Breast epithelium (tissue), 4 donors: ENCODE measurements around the gene TTLL12. TPM values are rescaled to one million over a fixed set of nuclear protein-coding genes. Genes with fewer than 3 reads are reported as not detected.
A peak's percentile ranks its signal among the peaks of the same experiment; 100 is the strongest.

Experiments used
- DNase-seq, 2 donors: peaks; one replicate each; pipeline ENCODE4 v3.0.0-alpha.2; 2019; ENCODE audit warnings: low spot score in 2 of 2
- H3K27ac ChIP-seq, 2 donors: fragments of 200-600 bp; sonication (generic) in 1 of 2; one replicate each; pipeline ENCODE4 v1.5.1; 2016 to 2019; ENCODE audit warnings: mild to moderate bottlenecking in 1 of 2
- H3K27me3 ChIP-seq, 2 donors: fragments of 200-600 bp; sonication (generic) in 1 of 2; one replicate each; pipeline versions ENCODE4 v1.5.1 to v1.6.0; 2017 to 2019; ENCODE audit warnings: control low read depth in 1 of 2, mild to moderate bottlenecking in 1 of 2
- H3K36me3 ChIP-seq: fragments of 200-600 bp; one replicate; pipeline ENCODE4 v1.5.1; 2019
- H3K4me1 ChIP-seq, 2 donors: fragments of 200-600 bp; sonication (generic); one replicate each; pipeline ENCODE4 v1.5.1; 2016 to 2019; ENCODE audit warnings: control low read depth in 1 of 2
- H3K4me3 ChIP-seq, 3 donors: fragments of 200-600 bp; sonication (generic); 1 replicate in 2 of 3; 2 replicates in 1 of 3; pipeline ENCODE4 v1.5.1; 2016 to 2019; ENCODE audit warnings: mild to moderate bottlenecking in 3 of 3, moderate library complexity in 2 of 3
- H3K9me3 ChIP-seq, 2 donors: fragments of 200-600 bp; sonication (generic) in 1 of 2; one replicate each; pipeline ENCODE4 v1.5.1; 2016 to 2019; ENCODE audit warnings: control low read depth in 1 of 2
- POLR2A ChIP-seq: fragments of 450-650 bp; IDR thresholded peaks from one replicate; pipeline ENCODE4 v1.6.1; 2016; ENCODE audit warnings: antibody characterized with exemption, mild to moderate bottlenecking, moderate library complexity
- POLR2AphosphoS5 ChIP-seq, 3 donors: sonication (generic); formaldehyde crosslinking; IDR thresholded peaks; one replicate each; pipeline ENCODE4 v1.6.1; 2017; ENCODE audit warnings: antibody characterized with exemption in 3 of 3
- intact Hi-C: fragments of 100-400 bp; cut with DNase I; formaldehyde crosslinking; loops from one replicate; pipeline ENCODE4 v1.15.1; 2023; ENCODE audit warnings: low total_unique reads
- total RNA-seq, 3 donors: library from RNA; depleted of rRNA; stranded (reverse); fragments of >200 nt; gene quantifications; one replicate each; pipeline ENCODE4 v1.1.0, GENCODE V29; 2016
- TF ChIP-seq, protein P1 (sequence below), 3 donors: fragments of 450-650 bp; IDR thresholded peaks; one replicate each; pipeline ENCODE4 v1.5.1; 2016 to 2017; ENCODE audit warnings: antibody characterized with exemption in 3 of 3, mild to moderate bottlenecking in 3 of 3, moderate library complexity in 3 of 3

The TTLL12 gene
- total RNA-seq, 3 donors from 2014 or later: 25.9 to 36.0 (median 31.4) TPM

DNA sequence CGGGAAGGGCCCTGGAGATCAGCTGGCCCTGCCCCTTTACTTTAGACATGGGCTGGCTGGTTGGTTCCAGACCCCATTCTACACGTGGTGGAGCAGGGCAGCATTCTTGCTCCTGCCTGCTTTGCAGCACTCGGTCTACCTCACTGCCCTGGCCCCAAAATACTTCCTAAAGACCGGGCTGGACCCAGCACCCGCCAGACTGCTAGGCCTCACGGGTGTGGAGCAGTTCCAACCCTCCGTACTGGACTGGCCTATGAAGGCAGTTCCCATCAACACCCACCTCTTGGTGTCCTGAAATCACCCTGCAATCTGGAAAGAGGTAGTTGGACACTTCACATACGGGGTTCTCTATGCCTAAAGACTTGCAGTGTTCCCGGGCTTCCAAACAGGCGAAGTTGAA is 50.1 kb downstream of the TTLL12 start:
- H3K4me3 ChIP-seq: no peak overlapping the region
- H3K27me3 ChIP-seq: no peaks in the 10 kb centered on the region
- TF ChIP-seq POLR2AphosphoS5 (IDR thresholded peaks at IDR 0.05) (no peak), POLR2A (no peak)
- TF ChIP-seq, protein P1, sequence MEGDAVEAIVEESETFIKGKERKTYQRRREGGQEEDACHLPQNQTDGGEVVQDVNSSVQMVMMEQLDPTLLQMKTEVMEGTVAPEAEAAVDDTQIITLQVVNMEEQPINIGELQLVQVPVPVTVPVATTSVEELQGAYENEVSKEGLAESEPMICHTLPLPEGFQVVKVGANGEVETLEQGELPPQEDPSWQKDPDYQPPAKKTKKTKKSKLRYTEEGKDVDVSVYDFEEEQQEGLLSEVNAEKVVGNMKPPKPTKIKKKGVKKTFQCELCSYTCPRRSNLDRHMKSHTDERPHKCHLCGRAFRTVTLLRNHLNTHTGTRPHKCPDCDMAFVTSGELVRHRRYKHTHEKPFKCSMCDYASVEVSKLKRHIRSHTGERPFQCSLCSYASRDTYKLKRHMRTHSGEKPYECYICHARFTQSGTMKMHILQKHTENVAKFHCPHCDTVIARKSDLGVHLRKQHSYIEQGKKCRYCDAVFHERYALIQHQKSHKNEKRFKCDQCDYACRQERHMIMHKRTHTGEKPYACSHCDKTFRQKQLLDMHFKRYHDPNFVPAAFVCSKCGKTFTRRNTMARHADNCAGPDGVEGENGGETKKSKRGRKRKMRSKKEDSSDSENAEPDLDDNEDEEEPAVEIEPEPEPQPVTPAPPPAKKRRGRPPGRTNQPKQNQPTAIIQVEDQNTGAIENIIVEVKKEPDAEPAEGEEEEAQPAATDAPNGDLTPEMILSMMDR (IDR thresholded peaks at IDR 0.05): no peak
- no peak for DNase-seq
- H3K27ac ChIP-seq: peak overlapping the region in 1 of 2 donors; percentile 16
- peaks cover 0 to 3% of the 10 kb centered on the region in 2 donors for H3K4me1 ChIP-seq
- no peaks in the 10 kb centered on the region for H3K36me3 ChIP-seq
- intact Hi-C loops: no loop called here
- no peaks in the 10 kb centered on the region for H3K9me3 ChIP-seq

DNA sequence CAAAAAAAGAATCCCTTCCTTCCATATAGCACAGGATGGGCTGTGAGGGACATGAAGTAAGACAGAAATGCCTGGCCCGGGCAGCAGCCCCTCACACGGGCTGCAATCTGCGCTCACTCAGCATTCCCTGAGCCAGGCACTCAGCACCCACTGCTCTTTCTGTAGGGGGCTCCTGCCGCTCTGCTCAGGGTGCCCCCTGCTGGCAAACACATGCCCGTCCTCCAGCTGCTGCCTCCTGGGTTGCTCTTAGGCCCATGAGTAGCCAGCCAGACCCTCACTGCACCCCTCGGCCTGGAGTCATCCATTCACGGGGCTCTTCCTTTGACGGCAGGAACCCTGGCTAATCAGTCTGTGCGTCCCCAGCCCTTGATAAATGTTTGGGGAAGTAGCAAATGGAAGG is 50.7 kb downstream of the TTLL12 start:
- no peak for TF ChIP-seq POLR2AphosphoS5 (IDR thresholded peaks at IDR 0.05)
- no peak for TF ChIP-seq POLR2A
- TF ChIP-seq, protein P1 (IDR thresholded peaks at IDR 0.05): no peak
- Histone ChIP-seq H3K27ac (peak overlapping the region in 1 of 2 donors; percentile 16), H3K27me3 (no peaks in the 10 kb centered on the region), H3K4me1 (no peaks in the 10 kb centered on the region), H3K9me3 (no peaks in the 10 kb centered on the region), H3K36me3 (no peaks in the 10 kb centered on the region), H3K4me3 (no peak overlapping the region)
- intact Hi-C loops: no loop called here
- no peak for DNase-seq

DNA sequence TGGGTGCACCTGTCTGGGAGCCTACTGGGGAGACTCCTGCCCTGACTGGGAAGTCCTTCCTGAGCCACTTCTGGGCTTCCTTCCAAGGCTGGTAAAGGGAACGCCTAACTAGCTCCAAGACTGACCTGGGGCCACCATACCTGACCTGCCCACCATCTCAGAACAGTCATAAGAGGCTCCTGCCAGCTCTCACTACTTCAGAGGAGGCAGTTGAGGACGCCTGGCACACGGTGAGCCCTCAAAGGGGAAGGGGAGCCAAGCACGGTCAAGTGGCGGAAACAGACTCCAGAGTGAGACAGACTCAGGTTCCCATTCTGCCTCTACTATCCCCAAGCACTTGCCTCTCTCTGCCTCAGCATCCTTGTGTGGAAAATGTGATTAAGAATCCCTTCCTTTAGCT is 51.4 kb downstream of the TTLL12 start:
- TF ChIP-seq POLR2A: no peak
- TF ChIP-seq, protein P1 (IDR thresholded peaks at IDR 0.05): no peak
- TF ChIP-seq POLR2AphosphoS5 (IDR thresholded peaks at IDR 0.05): no peak
- Histone ChIP-seq H3K4me3 (no peak overlapping the region), H3K9me3 (no peaks in the 10 kb centered on the region), H3K4me1 (no peaks in the 10 kb centered on the region), H3K27ac (no peak overlapping the region), H3K36me3 (no peaks in the 10 kb centered on the region), H3K27me3 (no peaks in the 10 kb centered on the region)
- intact Hi-C loops: no loop called here
- DNase-seq: no peak

DNA sequence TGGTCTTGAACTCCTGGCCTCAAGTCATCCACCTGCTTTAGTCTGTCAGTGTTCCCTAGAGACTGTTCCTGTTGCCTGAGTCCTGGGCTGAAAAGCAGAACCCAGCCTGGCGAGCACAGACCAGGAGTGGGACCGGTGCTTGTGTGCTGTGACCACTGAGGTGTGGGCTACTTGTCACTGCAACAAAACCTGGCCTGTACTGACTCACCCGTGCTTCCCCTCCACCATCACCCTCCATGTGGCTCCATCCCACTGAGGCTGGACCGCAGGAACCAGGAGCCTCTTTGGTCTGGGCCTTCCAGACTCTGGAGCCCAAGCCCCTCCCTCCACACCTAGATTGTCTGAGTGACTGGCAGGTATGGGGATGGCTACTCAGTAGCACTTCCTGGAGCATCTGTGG is 52.4 kb downstream of the TTLL12 start:
- no peak overlapping the region for H3K27ac ChIP-seq
- no peaks in the 10 kb centered on the region for H3K36me3 ChIP-seq
- intact Hi-C loops: no loop called here
- TF ChIP-seq POLR2A (no peak), POLR2AphosphoS5 (IDR thresholded peaks at IDR 0.05) (no peak)
- TF ChIP-seq, protein P1 (IDR thresholded peaks at IDR 0.05): no peak
- no peaks in the 10 kb centered on the region for H3K27me3 ChIP-seq
- no peaks in the 10 kb centered on the region for H3K4me1 ChIP-seq
- no peaks in the 10 kb centered on the region for H3K9me3 ChIP-seq
- no peak for DNase-seq
- H3K4me3 ChIP-seq: no peak overlapping the region

DNA sequence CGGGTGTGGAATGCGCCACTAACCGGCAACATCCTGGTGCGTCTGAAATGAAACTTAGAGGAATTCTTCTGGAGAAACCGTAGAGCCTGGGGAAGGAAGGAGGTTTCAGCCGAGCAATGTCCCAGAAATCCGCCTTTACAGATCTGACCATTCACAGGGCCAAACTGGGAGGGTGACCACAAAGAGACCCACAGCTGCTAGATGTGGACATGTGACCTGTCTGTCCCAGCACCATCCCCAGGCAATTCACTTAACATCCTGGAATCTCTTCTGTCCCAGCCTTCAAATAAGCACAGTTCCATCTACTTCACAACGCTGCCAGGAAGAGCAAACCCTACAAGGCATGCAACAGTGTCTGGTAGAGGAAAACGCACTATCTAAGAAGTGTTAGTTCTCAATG is 53.5 kb downstream of the TTLL12 start:
- H3K36me3 ChIP-seq: no peaks in the 10 kb centered on the region
- H3K27ac ChIP-seq: no peak overlapping the region
- intact Hi-C loops: no loop called here

More for the DNA sequence above, 53.5 kb downstream of the TTLL12 start:
- DNase-seq: no peak
- TF ChIP-seq POLR2A (no peak), POLR2AphosphoS5 (IDR thresholded peaks at IDR 0.05) (no peak)
- TF ChIP-seq, protein P1 (IDR thresholded peaks at IDR 0.05): no peak
- Histone ChIP-seq H3K27me3 (no peaks in the 10 kb centered on the region), H3K4me1 (peaks cover 0 to under 1% of the 10 kb centered on the region in 2 donors), H3K4me3 (no peak overlapping the region), H3K9me3 (no peaks in the 10 kb centered on the region)
